Measurements from ENCODE around the gene EPHA6. TPM values are rescaled to one million over a fixed set of nuclear protein-coding genes. Genes with fewer than 3 reads are reported as not detected.
A peak's percentile ranks its signal among the peaks of the same experiment; 100 is the strongest.
"Not testable (repeated sequence)": the region's sequence is repeated elsewhere in the genome, so short reads cannot be mapped to it uniquely, and the experiment has no call there.

Gene EPHA6
- total RNA-seq, 1 experiment from 2014 or later = 1.2 TPM

DNA sequence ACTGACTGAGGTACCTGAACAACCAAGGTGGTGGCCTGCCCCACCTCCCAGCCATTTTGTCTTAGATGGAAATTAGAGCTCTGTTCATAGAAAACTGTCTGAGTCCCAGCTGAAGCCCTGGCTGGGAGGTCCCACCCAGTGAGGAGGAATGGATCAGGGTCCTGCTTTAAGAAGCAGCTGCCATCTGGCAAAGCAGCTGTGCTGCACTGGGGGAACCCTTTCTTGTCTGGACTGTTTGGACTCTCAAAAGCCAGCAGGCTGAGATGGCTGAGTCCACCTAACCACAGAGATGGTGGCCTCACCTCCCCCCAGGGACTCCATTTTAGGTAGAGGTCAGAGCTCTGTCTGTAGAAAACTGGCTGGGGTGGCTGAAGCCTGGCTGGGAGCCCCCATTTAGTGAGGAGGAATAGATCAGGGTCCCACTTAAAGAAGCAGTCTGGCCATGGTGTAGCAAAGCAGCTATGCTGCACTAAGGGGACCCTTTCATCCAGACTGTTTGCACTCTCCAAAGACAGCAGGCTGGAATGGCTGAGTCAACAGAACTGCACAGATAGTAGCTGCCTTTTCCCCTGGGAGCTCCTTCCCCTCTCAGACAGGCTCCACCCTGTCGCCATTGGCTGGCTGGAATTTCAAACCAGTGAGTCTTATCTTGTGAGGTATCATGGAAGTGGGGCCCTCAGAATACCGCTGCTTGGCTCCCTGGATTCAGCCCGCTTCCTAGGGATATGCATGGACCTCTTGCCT, 116.9 kb downstream of the EPHA6 start:
- no peak overlapping the region for H3K4me2 ChIP-seq
- H3K9me3 ChIP-seq (ENCODE audit: insufficient read depth, low read depth) = no peaks in the 10 kb centered on the region
- H4K20me1 ChIP-seq (ENCODE audit: insufficient read depth) = no peaks in the 10 kb centered on the region
- H3K27me3 ChIP-seq (ENCODE audit: insufficient read depth, low read depth) = no peaks in the 10 kb centered on the region
- H3K36me3 ChIP-seq (ENCODE audit: low read depth) = no peaks in the 10 kb centered on the region
- CTCF ChIA-PET = no interaction called here
- POLR2A ChIA-PET (ENCODE audit: unreplicated experiment) = no interaction called here
- no peak overlapping the region for H2AFZ ChIP-seq
- H3K79me2 ChIP-seq (ENCODE audit: low read depth) = no peaks in the 10 kb centered on the region
- no peaks in the 10 kb centered on the region for H3F3A ChIP-seq (ENCODE audit: insufficient read depth, low read depth)
- no peak overlapping the region for H3K4me3 ChIP-seq
- H3K9me2 ChIP-seq (ENCODE audit: insufficient read depth) = peaks cover 3% of the 10 kb centered on the region; the same call in 1 of the 2 replicates
- H3K27ac ChIP-seq = no peak overlapping the region
- BruUV-seq (replicated peaks) = no TSS peak
- intact Hi-C loops (cut with micrococcal nuclease; ENCODE audit: unreplicated experiment) = no loop called here
- TF ChIP-seq EZH2 (IDR thresholded peaks at IDR 0.05; ENCODE audit: low read depth) (no peak), CTCF (conservative IDR thresholded peaks at IDR 0.05) (no peak)
- no peak for DNase-seq
- no peaks in the 10 kb centered on the region for H3K4me1 ChIP-seq (replicated peaks; ENCODE audit: insufficient read depth)

- H3K36me3 ChIP-seq (ENCODE audit: low read depth); H3K27ac ChIP-seq; H3K9me3 ChIP-seq (ENCODE audit: insufficient read depth, low read depth); H3K27me3 ChIP-seq (ENCODE audit: insufficient read depth, low read depth); H3K9me2 ChIP-seq (ENCODE audit: insufficient read depth); BruUV-seq (replicated peaks); H3K4me1 ChIP-seq (replicated peaks; ENCODE audit: insufficient read depth); H3K79me2 ChIP-seq (ENCODE audit: low read depth); CTCF ChIA-PET; H4K20me1 ChIP-seq (ENCODE audit: insufficient read depth); intact Hi-C loops (cut with micrococcal nuclease; ENCODE audit: unreplicated experiment); POLR2A ChIA-PET (ENCODE audit: unreplicated experiment); H3F3A ChIP-seq (ENCODE audit: insufficient read depth, low read depth): not testable (repeated sequence)
- Histone ChIP-seq H3K4me3 (peak overlapping the region; percentile 35; the same call in 1 of the 2 replicates), H3K4me2 (peak overlapping the region; percentile 59), H2AFZ (peak overlapping the region; percentile 32; the same call in 1 of the 2 replicates)
- DNase-seq = peak in 1 of 2 experiments; percentile 45
Measured at GRCh38 chr3:96942131-96942530, 127.7 kb downstream of the EPHA6 start.

DNA sequence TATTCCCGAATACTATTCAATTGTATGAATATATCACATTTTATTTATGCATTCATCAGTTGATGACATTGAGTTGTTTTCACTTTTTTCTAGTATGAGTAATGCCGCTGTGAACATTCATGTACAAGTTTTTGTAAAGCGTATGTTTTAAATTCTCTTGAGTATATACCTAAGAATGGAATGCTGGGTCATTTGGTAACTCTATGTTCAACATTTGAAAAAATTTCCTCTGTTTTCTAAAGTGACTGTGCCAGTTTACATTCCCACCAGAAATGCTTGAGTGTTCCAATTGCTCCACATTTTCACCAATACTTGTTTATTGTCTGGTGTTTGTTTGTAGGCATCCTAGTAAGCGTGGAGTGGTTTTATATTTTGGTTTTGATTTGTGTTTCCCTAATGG, 144.5 kb downstream of the EPHA6 start:
- no TSS peak for BruUV-seq (replicated peaks)
- no peak for DNase-seq
- Histone ChIP-seq H3K36me3 (ENCODE audit: low read depth) (no peaks in the 10 kb centered on the region), H3K9me3 (ENCODE audit: insufficient read depth, low read depth) (no peaks in the 10 kb centered on the region), H2AFZ (no peak overlapping the region), H3K27ac (no peak overlapping the region), H3K4me2 (no peak overlapping the region), H3F3A (ENCODE audit: insufficient read depth, low read depth) (no peaks in the 10 kb centered on the region), H3K27me3 (ENCODE audit: insufficient read depth, low read depth) (no peaks in the 10 kb centered on the region), H3K4me3 (no peak overlapping the region), H3K4me1 (replicated peaks; ENCODE audit: insufficient read depth) (no peaks in the 10 kb centered on the region), H4K20me1 (ENCODE audit: insufficient read depth) (no peaks in the 10 kb centered on the region), H3K9me2 (ENCODE audit: insufficient read depth) (no peaks in the 10 kb centered on the region), H3K79me2 (ENCODE audit: low read depth) (no peaks in the 10 kb centered on the region)
- ChIA-PET CTCF (no interaction called here), POLR2A (ENCODE audit: unreplicated experiment) (no interaction called here)
- intact Hi-C loops (cut with micrococcal nuclease; ENCODE audit: unreplicated experiment) = no loop called here
- no peak for TF ChIP-seq CTCF (conservative IDR thresholded peaks at IDR 0.05)
- TF ChIP-seq EZH2 (IDR thresholded peaks at IDR 0.05; ENCODE audit: low read depth) = no peak

GRCh38 chr3:96959474-96959873, 145.1 kb downstream of the EPHA6 start:
- Histone ChIP-seq H3K4me1 (replicated peaks; ENCODE audit: insufficient read depth) (no peaks in the 10 kb centered on the region), H3K4me2 (no peak overlapping the region), H2AFZ (no peak overlapping the region), H3K79me2 (ENCODE audit: low read depth) (no peaks in the 10 kb centered on the region), H4K20me1 (ENCODE audit: insufficient read depth) (no peaks in the 10 kb centered on the region), H3K27me3 (ENCODE audit: insufficient read depth, low read depth) (no peaks in the 10 kb centered on the region), H3K27ac (peak overlapping the region; percentile 20), H3K9me3 (ENCODE audit: insufficient read depth, low read depth) (no peaks in the 10 kb centered on the region), H3K9me2 (ENCODE audit: insufficient read depth) (no peaks in the 10 kb centered on the region), H3K4me3 (no peak overlapping the region), H3F3A (ENCODE audit: insufficient read depth, low read depth) (no peaks in the 10 kb centered on the region), H3K36me3 (ENCODE audit: low read depth) (no peaks in the 10 kb centered on the region)
- POLR2A ChIA-PET (ENCODE audit: unreplicated experiment) = no interaction called here
- DNase-seq = no peak
- intact Hi-C loops (cut with micrococcal nuclease; ENCODE audit: unreplicated experiment) = no loop called here
- TF ChIP-seq CTCF (conservative IDR thresholded peaks at IDR 0.05) = no peak
- no peak for TF ChIP-seq EZH2 (IDR thresholded peaks at IDR 0.05; ENCODE audit: low read depth)
- no TSS peak for BruUV-seq (replicated peaks)
- CTCF ChIA-PET = no interaction called here
